AG04449 (cell line): ENCODE data around the gene VPS11.

Experiments used
- CTCF ChIA-PET: fragments of 350-600 bp; formaldehyde crosslinking; extraction: SDS; loops from one replicate; lab custom pipeline; 2021; ENCODE audit warnings: antibody characterized with exemption; lab: Yijun Ruan, JAX
- POLR2A ChIA-PET: fragments of 400-600, 350-600 bp; formaldehyde crosslinking; extraction: SDS; loops from one replicate; lab custom pipeline; 2020; ENCODE audit warnings: antibody characterized with exemption, inconsistent platforms; lab: Yijun Ruan, JAX
- DNase-seq: peaks from one replicate; pipeline ENCODE4 v3.0.0-alpha.2; 2010; ENCODE audit warnings: low read depth, low spot score
- H3K4me3 ChIP-seq: 2 replicates; pipeline ENCODE4 v1.5.1; 2011; ENCODE audit warnings: low read depth, mild to moderate bottlenecking, control low read depth, low read length
- CTCF ChIP-seq: IDR thresholded peaks from one replicate; pipeline ENCODE4 v1.5.1; 2011; ENCODE audit warnings: mild to moderate bottlenecking, moderate library complexity, low read length, control low read depth, inconsistent platforms; ENCODE audit not compliant: insufficient read depth; ENCODE audit errors: missing control alignments

VPS11 gene

GRCh38 chr11:119077839-119078238 is 10.2 kb downstream of the VPS11 start:
- H3K4me3 ChIP-seq: no peak overlapping the region
- DNase-seq: no peak
- no peak for TF ChIP-seq CTCF
- ChIA-PET POLR2A (interaction anchor here (0.5 kb wide), 1 partner anchor 44 kb away, joined by 3 read pairs; the partner anchor contains the start of gene HINFP), CTCF (interaction anchor here (1.4 to 1.5 kb wide), 2 partner anchors 10 to 119 kb away, joined by 3 read pairs; partner anchors contain the start of gene VPS11)

- DNase-seq: no peak
- no peak overlapping the region for H3K4me3 ChIP-seq
- TF ChIP-seq CTCF: no peak
- ChIA-PET CTCF (interaction anchor here (1.4 kb wide), 1 partner anchor 11 kb away, joined by 3 read pairs; the partner anchor contains the start of gene VPS11), POLR2A (interaction anchor here (0.9 kb wide), 1 partner anchor 11 kb away, joined by 3 read pairs; the partner anchor contains the start of gene VPS11)
Measured at GRCh38 chr11:119078675-119079420, 11.2 kb downstream of the VPS11 start.

- no peak overlapping the region for H3K4me3 ChIP-seq
- ChIA-PET POLR2A (no interaction called here), CTCF (interaction anchor here (1.0 to 1.3 kb wide), 3 partner anchors 14 to 51 kb away, joined by 3 read pairs; partner anchors contain the start of gene VPS11)
- TF ChIP-seq CTCF: no peak
- no peak for DNase-seq
Measured at GRCh38 chr11:119081682-119082260, 14.2 kb downstream of the VPS11 start.

- no peak for TF ChIP-seq CTCF
- DNase-seq: no peak
- peak within 1 kb of the TSS; percentile 94 for H3K4me3 ChIP-seq
- ChIA-PET POLR2A (interaction anchor here (0.5 to 3.1 kb wide), 9 partner anchors 10 to 64 kb away, joined by 3 to 50 read pairs (median 4); partner anchors contain the start of genes ABCG4, C2CD2L, DPAGT1 and VPS11), CTCF (interaction anchor here (1.1 to 3.5 kb wide), 8 partner anchors 10 to 291 kb away, joined by 3 to 24 read pairs (median 6); partner anchors contain the start of gene VPS11)
Measured at GRCh38 chr11:119084663-119085436, 17.2 kb downstream of the VPS11 start, which contains the start of gene HMBS. HMBS (plus strand) TSS chr11:119084881; CDS start chr11:119085034, 153 bp downstream.

- ChIA-PET POLR2A (interaction anchor here (0.5 to 3.1 kb wide), 9 partner anchors 9 to 49 kb away, joined by 3 to 50 read pairs (median 4); partner anchors contain the start of genes C2CD2L, DPAGT1 and VPS11), CTCF (interaction anchor here (1.1 to 3.5 kb wide), 10 partner anchors 9 to 291 kb away, joined by 3 to 24 read pairs (median 5); partner anchors contain the start of gene VPS11)
- DNase-seq: no peak
- peak overlapping the region; percentile 94 for H3K4me3 ChIP-seq
- TF ChIP-seq CTCF: no peak
Measured at GRCh38 chr11:119085437-119085847, 17.8 kb downstream of the VPS11 start.
